HepG2 (cell line): ENCODE measurements around the gene MYO19. TPM values are rescaled to one million over a fixed set of nuclear protein-coding genes. Genes with fewer than 3 reads are reported as not detected.

Experiments
- ETV6 ChIP-seq: sonication (generic); formaldehyde crosslinking; conservative IDR thresholded peaks from 2 replicates; pipeline ENCODE4 v1.4.0; 2020; ENCODE audit warnings: missing genetic modification reagents
- GATA4 ChIP-seq: sonication (generic); IDR thresholded peaks from 2 replicates; pipeline ENCODE4 v1.6.1; 2016; ENCODE audit warnings: antibody characterized with exemption, low read depth, borderline replicate concordance
- MBD4 ChIP-seq: IDR thresholded peaks from 2 replicates; pipeline ENCODE4 v1.6.1; 2012; ENCODE audit warnings: low read length, inconsistent platforms, borderline replicate concordance
- MED8 ChIP-seq: sonication (generic); formaldehyde crosslinking; IDR thresholded peaks from 2 replicates; pipeline ENCODE4 v1.8.1; 2023; ENCODE audit warnings: mild to moderate bottlenecking, missing genetic modification reagents; ENCODE audit not compliant: insufficient replicate concordance
- NCOR1 ChIP-seq: fragments of 200-600 bp; sonication (generic); IDR thresholded peaks from 2 replicates; pipeline ENCODE4 v1.7.0; 2017; ENCODE audit warnings: antibody characterized with exemption, low read length, borderline replicate concordance
- NPAS2 ChIP-seq: sonication (generic); formaldehyde crosslinking; IDR thresholded peaks from 2 replicates; pipeline ENCODE4 v1.8.0; 2022; ENCODE audit warnings: mild to moderate bottlenecking, missing genetic modification reagents, borderline replicate concordance
- RBM39 ChIP-seq: fragments of 200-400 bp; formaldehyde crosslinking; IDR thresholded peaks from one replicate; pipeline ENCODE4 v1.6.1; 2018; ENCODE audit warnings: antibody characterized with exemption, mild to moderate bottlenecking, low read depth, low read length; ENCODE audit not compliant: poor library complexity, severe bottlenecking
- RFX1 ChIP-seq: fragments of 450-650 bp; IDR thresholded peaks from 2 replicates; pipeline ENCODE4 v1.6.1; 2017
- RFX5 ChIP-seq: IDR thresholded peaks from 2 replicates; pipeline ENCODE4 v1.6.1; 2011; ENCODE audit warnings: low read depth, low read length, improper control_type of control experiment
- SIX4 ChIP-seq: sonication (generic); formaldehyde crosslinking; IDR thresholded peaks from 2 replicates; pipeline ENCODE4 v1.4.0; 2020; ENCODE audit warnings: missing genetic modification reagents
- SMARCE1 ChIP-seq: fragments of 450-650 bp; IDR thresholded peaks from 2 replicates; pipeline ENCODE4 v1.6.1; 2017; ENCODE audit warnings: borderline replicate concordance
- SRF ChIP-seq: IDR thresholded peaks from 2 replicates; pipeline ENCODE4 v1.6.1; 2011; ENCODE audit warnings: mild to moderate bottlenecking, low read depth, low read length, moderate library complexity
- TOPORS ChIP-seq: sonication (generic); formaldehyde crosslinking; IDR thresholded peaks from 2 replicates; pipeline ENCODE4 v1.8.0; 2023; ENCODE audit warnings: mild to moderate bottlenecking, missing genetic modification reagents
- ZMAT3 ChIP-seq: sonication (generic); formaldehyde crosslinking; conservative IDR thresholded peaks from 2 replicates; pipeline ENCODE4 v1.7.0; 2021; ENCODE audit warnings: missing genetic modification reagents
- ZNF124 ChIP-seq: sonication (generic); formaldehyde crosslinking; IDR thresholded peaks from 2 replicates; pipeline ENCODE4 v1.4.0; 2020; ENCODE audit warnings: missing genetic modification reagents
- ZNF136 ChIP-seq: sonication (generic); formaldehyde crosslinking; IDR thresholded peaks from 2 replicates; pipeline ENCODE4 v1.8.1; 2022; ENCODE audit warnings: low read depth, mild to moderate bottlenecking, moderate library complexity, missing genetic modification reagents
- ZNF24 ChIP-seq: fragments of 450-650 bp; IDR thresholded peaks from 2 replicates; pipeline ENCODE4 v1.6.1; 2017; ENCODE audit warnings: antibody characterized with exemption, mild to moderate bottlenecking
- ZNF543 ChIP-seq: sonication (generic); formaldehyde crosslinking; IDR thresholded peaks from 2 replicates; pipeline ENCODE4 v1.4.0; 2020; ENCODE audit warnings: mild to moderate bottlenecking, missing genetic modification reagents
- ZNF670 ChIP-seq: sonication (generic); formaldehyde crosslinking; IDR thresholded peaks from 2 replicates; pipeline ENCODE4 v1.8.0; 2022; ENCODE audit warnings: mild to moderate bottlenecking, missing genetic modification reagents, borderline replicate concordance
- ZNF768 ChIP-seq: sonication (generic); formaldehyde crosslinking; IDR thresholded peaks from 2 replicates; pipeline ENCODE4 v1.4.0; 2020; ENCODE audit warnings: missing genetic modification reagents
- polyA plus RNA-seq, 8 experiments: library from polyadenylated mRNA; depleted of rRNA in 3 of 8; stranded (reverse) in 7 of 8; unstranded in 1 of 8; fragments of >200 nt; fragmentation: Illumina TruSeq in 4 of 8; extraction: Trizol in 4 of 8; gene quantifications; 2 replicates each; pipeline versions ENCODE4 v1.2.1 to v1.2.3, GENCODE V29; 2011 to 2016; ENCODE audit warnings: low read depth in 4 of 8, missing spikeins in 1 of 8, mixed read lengths in 1 of 8; ENCODE audit not compliant: insufficient read depth in 1 of 8
- total RNA-seq, 5 experiments: library from RNA; depleted of rRNA; stranded (reverse); fragments of >200 nt; fragmentation: Illumina TruSeq; extraction: Trizol; gene quantifications; 2 replicates each; pipeline ENCODE4 v1.2.3, GENCODE V29; 2016; ENCODE audit warnings: low read depth in 1 of 5
- TF ChIP-seq, protein P1 (sequence below): sonication (generic); formaldehyde crosslinking; IDR thresholded peaks from 2 replicates; pipeline ENCODE4 v1.4.0; 2020; ENCODE audit warnings: low read depth, mild to moderate bottlenecking, missing genetic modification reagents
- TF ChIP-seq, protein P2 (sequence below): sonication (generic); formaldehyde crosslinking; IDR thresholded peaks from 2 replicates; pipeline ENCODE4 v1.4.0; 2020; ENCODE audit warnings: missing genetic modification reagents, mild to moderate bottlenecking, borderline replicate concordance
- TF ChIP-seq, protein P3 (sequence below): sonication (generic); formaldehyde crosslinking; IDR thresholded peaks from 2 replicates; pipeline ENCODE4 v1.5.0; 2020; ENCODE audit warnings: missing genetic modification reagents
- TF ChIP-seq, protein P4 (sequence below): sonication (generic); formaldehyde crosslinking; IDR thresholded peaks from 2 replicates; pipeline ENCODE4 v1.4.0; 2020; ENCODE audit warnings: missing genetic modification reagents
- TF ChIP-seq, protein P5 (sequence below): sonication (generic); formaldehyde crosslinking; IDR thresholded peaks from 2 replicates; pipeline ENCODE4 v1.8.0; 2022; ENCODE audit warnings: low read depth, missing genetic modification reagents

The MYO19 gene
- total and polyA plus RNA-seq, 2 of the 13 experiments (the other 11 are each of a cell fraction or from before 2014, with no cell fraction given) = 75.7 to 82.3 TPM

DNA sequence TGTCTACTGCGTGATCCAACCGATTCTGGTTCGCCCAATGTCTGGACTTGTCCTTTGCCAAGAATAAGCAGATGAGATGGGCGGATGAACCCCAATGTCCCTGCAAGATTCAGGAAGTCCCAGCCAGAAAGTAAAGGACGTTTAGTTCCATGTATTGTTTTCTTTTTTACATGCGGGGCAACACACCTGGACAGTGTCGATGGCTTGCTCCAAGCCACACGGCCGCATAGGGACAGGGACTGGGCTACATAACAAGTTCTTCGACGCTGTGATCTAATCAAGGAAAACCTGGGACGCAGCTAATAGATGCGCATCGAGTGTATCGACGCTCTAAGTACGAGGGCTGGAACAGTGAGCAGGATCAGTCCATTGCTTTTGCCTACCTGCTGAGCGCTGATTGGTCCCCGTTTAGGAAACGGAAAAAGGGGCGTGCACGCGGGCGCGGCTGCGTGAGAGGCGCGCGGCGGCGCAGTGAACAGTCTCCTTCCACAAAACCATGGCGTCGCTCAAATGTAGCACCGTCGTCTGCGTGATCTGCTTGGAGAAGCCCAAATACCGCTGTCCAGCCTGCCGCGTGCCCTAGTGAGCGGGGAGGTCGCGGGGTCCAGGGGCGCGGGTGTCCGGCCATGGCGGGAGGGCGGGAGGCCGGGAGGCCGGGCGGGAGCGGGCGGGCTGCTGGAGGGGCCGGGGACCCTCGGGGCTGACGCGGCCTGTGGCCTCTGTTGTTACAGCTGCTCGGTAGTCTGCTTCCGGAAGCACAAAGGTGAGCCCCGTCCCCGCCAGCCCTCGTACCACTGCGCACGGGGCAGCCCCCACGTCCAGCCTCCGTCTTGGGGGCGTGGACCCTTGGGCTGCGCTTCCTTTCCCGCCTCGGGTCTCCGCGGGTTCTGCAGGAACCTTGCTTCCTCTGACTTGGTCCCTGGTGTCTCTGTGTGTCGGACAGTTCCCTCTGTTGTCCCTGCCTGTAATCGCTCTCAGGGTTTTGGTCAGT lies 48.2 kb downstream of the MYO19 start, which contains the start of gene ZNHIT3 (continued):
- TF ChIP-seq, protein P1, sequence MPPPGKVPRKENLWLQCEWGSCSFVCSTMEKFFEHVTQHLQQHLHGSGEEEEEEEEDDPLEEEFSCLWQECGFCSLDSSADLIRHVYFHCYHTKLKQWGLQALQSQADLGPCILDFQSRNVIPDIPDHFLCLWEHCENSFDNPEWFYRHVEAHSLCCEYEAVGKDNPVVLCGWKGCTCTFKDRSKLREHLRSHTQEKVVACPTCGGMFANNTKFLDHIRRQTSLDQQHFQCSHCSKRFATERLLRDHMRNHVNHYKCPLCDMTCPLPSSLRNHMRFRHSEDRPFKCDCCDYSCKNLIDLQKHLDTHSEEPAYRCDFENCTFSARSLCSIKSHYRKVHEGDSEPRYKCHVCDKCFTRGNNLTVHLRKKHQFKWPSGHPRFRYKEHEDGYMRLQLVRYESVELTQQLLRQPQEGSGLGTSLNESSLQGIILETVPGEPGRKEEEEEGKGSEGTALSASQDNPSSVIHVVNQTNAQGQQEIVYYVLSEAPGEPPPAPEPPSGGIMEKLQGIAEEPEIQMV (CRISPR knock-in tag) = no peak; the same call in 1 of the 2 replicates
- 0 out of 2 replicates have a peak, but pooled peaks have one; percentile 23 for TF ChIP-seq SIX4 (CRISPR knock-in tag)
- TF ChIP-seq RBM39 = no peak
- TF ChIP-seq RFX5 = no peak; the same call in 1 of the 2 replicates
- peak; percentile 8 for TF ChIP-seq MED8 (CRISPR knock-in tag)
- TF ChIP-seq, protein P2, sequence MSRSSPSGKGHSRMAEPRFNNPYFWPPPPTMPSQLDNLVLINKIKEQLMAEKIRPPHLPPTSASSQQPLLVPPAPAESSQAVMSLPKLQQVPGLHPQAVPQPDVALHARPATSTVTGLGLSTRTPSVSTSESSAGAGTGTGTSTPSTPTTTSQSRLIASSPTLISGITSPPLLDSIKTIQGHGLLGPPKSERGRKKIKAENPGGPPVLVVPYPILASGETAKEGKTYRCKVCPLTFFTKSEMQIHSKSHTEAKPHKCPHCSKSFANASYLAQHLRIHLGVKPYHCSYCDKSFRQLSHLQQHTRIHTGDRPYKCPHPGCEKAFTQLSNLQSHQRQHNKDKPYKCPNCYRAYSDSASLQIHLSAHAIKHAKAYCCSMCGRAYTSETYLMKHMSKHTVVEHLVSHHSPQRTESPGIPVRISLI (CRISPR knock-in tag) = no peak
- TF ChIP-seq ZNF24 = no peak
- no peak for TF ChIP-seq SMARCE1
- TF ChIP-seq, protein P3, sequence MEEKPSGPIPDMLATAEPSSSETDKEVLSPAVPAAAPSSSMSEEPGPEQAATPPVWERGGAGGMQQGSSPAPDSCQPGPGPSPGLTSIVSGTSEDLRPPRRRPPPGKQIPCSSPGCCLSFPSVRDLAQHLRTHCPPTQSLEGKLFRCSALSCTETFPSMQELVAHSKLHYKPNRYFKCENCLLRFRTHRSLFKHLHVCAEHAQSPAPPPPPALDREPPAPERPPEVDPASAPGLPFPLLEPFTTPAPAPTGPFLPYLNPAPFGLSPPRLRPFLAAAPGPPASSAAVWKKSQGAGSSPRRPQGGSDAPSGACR (CRISPR knock-in tag) = no peak
- 0 out of 2 replicates have a peak, but pooled peaks have one; percentile 69 for TF ChIP-seq ZNF136
- peak; percentile 98 for TF ChIP-seq SRF
- peak; percentile 85 for TF ChIP-seq ZNF543 (CRISPR knock-in tag)
- no peak; the same call in 1 of the 2 replicates for TF ChIP-seq ETV6 (CRISPR knock-in tag)
- peak; percentile 71; the same call in 1 of the 2 replicates for TF ChIP-seq ZMAT3 (CRISPR knock-in tag)
- peak; percentile 29 for TF ChIP-seq ZNF768 (CRISPR knock-in tag)
- no peak for TF ChIP-seq NCOR1
- TF ChIP-seq TOPORS (CRISPR knock-in tag) = 0 out of 2 replicates have a peak, but pooled peaks have one; percentile 27
- TF ChIP-seq ZNF670 (CRISPR knock-in tag) = no peak
- no peak for TF ChIP-seq NPAS2 (CRISPR knock-in tag)
- TF ChIP-seq GATA4 = peak; percentile 62; the same call in 1 of the 2 replicates
- TF ChIP-seq, protein P4, sequence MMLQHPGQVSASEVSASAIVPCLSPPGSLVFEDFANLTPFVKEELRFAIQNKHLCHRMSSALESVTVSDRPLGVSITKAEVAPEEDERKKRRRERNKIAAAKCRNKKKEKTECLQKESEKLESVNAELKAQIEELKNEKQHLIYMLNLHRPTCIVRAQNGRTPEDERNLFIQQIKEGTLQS = no peak
- TF ChIP-seq, protein P5, sequence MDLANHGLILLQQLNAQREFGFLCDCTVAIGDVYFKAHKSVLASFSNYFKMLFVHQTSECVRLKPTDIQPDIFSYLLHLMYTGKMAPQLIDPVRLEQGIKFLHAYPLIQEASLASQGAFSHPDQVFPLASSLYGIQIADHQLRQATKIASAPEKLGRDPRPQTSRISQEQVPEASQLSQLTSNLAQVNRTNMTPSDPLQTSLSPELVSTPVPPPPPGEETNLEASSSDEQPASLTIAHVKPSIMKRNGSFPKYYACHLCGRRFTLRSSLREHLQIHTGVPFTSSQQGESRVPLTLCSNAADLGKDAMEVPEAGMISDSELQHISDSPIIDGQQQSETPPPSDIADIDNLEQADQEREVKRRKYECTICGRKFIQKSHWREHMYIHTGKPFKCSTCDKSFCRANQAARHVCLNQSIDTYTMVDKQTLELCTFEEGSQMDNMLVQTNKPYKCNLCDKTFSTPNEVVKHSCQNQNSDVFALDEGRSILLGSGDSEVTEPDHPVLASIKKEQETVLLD (CRISPR knock-in tag) = no peak
- peak; percentile 80; the same call in 1 of the 2 replicates for TF ChIP-seq ZNF124 (CRISPR knock-in tag)
- TF ChIP-seq MBD4 = no peak
- TF ChIP-seq RFX1 = no peak
